Measurements from ENCODE around the gene CLNK. TPM values are rescaled to one million over a fixed set of nuclear protein-coding genes. Genes with fewer than 3 reads are reported as not detected.
A peak's percentile ranks its signal among the peaks of the same experiment; 100 is the strongest.

CLNK gene
- total RNA-seq, 1 donor from 2014 or later, result not detected

DNA sequence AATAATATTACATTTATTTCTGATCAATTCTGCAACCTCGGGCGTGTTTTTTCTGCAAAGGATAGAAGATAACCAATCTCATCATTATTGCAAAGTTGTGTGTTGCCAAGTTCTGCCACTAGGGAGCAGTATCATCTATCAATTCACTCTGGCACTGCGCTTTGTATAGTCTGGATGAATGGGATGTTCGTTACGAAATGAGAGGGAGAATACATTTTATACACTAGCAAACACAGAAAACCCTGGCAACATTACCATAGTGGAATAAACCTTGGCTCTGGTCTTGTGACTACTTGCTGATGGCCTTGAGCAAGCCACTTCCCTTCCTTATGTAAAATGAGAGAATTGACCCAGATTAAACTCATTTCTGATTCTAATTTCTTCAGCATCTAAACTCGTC is 129.9 kb downstream of the CLNK start:
- intact Hi-C loops (cut with DNase I), result loop anchor here (5.0 kb wide), 1 partner anchor 97 kb away; the partner anchor contains the start of gene ZNF518B
- ATAC-seq (peak; percentile 73), DNase-seq (ENCODE audit: missing footprints) (no peak)

DNA sequence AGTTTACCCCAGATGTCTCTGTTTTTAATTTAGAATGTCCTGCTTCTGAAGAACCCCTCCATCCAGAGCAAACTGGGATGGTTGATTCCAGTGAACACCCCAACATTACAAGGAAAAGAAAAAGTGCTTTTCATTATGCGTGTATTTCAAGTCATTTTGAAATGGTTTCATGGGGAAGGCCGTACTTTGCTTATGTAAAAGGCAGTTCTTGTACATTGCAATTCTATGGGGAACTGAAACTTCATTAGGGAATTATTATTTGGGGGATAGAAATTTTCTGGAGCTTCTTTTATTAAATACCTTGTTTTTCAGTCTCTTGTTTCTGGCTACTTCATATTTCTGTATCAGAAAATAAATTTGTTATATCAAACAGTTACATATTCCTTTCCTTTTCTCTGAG is 130.4 kb downstream of the CLNK start:
- intact Hi-C loops (cut with DNase I), result loop anchor here (5.0 kb wide), 1 partner anchor 97 kb away; the partner anchor contains the start of gene ZNF518B
- DNase-seq (ENCODE audit: missing footprints) (no peak), ATAC-seq (no peak)

DNA sequence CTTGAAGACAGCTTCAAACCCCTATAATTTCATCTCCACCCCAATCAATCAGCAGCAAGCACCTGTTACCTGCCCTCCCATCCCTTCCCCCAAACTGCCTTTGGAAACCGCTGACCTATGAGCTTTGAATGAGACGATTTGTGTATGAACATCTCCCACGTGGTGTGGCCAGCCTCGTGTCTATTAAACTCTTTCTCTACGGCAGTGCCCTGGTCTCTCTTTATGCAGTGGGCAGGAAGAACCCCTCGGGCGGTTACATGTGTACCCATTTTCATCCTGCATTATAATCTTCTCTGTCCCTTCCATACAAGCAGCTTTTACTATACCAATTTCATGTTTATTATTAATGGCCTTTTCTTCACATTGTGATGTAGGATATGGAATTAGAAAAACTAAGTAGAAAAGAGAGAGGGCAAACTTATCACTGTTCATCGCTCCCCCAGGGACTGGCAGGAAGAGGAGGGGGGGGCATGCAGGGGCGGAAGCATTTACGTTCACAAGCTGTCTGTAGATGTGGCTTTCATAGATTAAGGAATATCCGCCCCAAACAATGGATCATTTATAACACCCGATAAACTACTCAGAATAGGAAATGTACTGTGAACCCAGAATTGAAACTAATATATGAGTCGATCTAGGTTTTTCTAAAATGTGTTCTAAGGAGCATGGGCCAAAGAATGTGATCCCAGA is 131.8 kb downstream of the CLNK start:
- no peak for DNase-seq (ENCODE audit: missing footprints)
- intact Hi-C loops (cut with DNase I), result loop anchor here (5.0 kb wide), 1 partner anchor 95 kb away; the partner anchor contains the start of gene ZNF518B
- no peak for ATAC-seq

- DNase-seq (ENCODE audit: missing footprints) (no peak), ATAC-seq (no peak)
- intact Hi-C loops (cut with DNase I), result no loop called here
These were observed 148.7 kb downstream of the CLNK start for GRCh38 chr4:10535912-10536311.

GRCh38 chr4:10534820-10535219 is 149.7 kb downstream of the CLNK start:
- no peak for ATAC-seq
- no peak for DNase-seq (ENCODE audit: missing footprints)
- intact Hi-C loops (cut with DNase I), result no loop called here

DNA sequence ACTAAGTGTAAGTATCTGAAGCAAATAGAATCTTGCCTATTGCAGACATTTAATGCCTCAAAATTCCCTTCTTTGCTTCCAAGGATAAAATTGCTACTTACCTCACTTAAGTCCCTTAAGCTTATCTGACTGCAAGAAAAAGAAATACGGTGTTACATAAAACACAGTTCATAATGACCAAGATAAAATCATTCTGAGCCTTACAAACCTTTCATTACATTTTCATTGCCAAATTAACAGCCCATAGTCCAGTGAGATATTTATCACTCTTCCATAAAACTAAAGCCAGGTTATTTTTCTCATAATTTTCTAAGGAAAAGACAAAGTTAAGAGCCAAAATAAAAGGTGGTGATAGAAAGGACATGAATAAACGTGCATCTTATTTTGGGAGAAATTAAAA is 152.4 kb downstream of the CLNK start:
- intact Hi-C loops (cut with DNase I), result no loop called here
- DNase-seq (ENCODE audit: missing footprints) (no peak), ATAC-seq (no peak)

DNA sequence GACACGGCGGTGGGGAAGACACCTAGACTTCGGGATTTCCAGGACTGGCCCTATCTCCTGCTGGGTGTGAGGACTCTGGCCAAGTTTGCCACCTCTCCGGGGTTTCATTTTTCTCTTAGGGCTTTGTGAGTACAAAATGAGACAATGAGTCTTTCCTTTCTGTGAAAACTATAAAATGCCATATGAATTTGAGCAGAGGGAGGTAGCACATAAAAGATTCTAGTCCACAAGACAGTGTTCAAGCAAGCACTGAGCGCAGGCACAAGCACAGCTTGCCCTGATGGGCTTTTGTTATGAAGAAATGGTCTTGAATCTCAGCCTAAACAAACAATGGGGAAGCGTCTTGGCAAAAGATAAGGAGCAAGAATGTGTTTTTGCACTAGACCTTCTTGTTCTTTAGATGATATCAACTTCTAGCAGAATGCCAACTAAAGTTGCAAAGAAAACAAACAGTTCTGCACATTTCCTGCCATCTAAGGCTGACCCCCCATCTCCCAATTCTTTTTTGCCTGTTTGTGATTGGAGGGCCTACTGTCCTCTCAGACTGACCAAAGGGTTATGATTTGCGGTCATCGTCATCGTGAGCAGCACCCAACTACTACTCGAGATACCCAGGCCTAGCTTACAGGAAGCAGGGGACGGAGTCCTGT is 154.3 kb downstream of the CLNK start:
- peak; percentile 54 for ATAC-seq
- intact Hi-C loops (cut with DNase I), result no loop called here

GRCh38 chr4:10529291-10530136 is 155.1 kb downstream of the CLNK start:
- no peak for ATAC-seq
- DNase-seq (ENCODE audit: missing footprints), result no peak
- intact Hi-C loops (cut with DNase I), result no loop called here

More for the DNA sequence above, 154.3 kb downstream of the CLNK start:
- peak; percentile 33 for DNase-seq (ENCODE audit: missing footprints)

GRCh38 chr4:10527438-10527837 is 157.1 kb downstream of the CLNK start:
- DNase-seq (ENCODE audit: missing footprints) (no peak), ATAC-seq (no peak)
- intact Hi-C loops (cut with DNase I), result no loop called here

DNA sequence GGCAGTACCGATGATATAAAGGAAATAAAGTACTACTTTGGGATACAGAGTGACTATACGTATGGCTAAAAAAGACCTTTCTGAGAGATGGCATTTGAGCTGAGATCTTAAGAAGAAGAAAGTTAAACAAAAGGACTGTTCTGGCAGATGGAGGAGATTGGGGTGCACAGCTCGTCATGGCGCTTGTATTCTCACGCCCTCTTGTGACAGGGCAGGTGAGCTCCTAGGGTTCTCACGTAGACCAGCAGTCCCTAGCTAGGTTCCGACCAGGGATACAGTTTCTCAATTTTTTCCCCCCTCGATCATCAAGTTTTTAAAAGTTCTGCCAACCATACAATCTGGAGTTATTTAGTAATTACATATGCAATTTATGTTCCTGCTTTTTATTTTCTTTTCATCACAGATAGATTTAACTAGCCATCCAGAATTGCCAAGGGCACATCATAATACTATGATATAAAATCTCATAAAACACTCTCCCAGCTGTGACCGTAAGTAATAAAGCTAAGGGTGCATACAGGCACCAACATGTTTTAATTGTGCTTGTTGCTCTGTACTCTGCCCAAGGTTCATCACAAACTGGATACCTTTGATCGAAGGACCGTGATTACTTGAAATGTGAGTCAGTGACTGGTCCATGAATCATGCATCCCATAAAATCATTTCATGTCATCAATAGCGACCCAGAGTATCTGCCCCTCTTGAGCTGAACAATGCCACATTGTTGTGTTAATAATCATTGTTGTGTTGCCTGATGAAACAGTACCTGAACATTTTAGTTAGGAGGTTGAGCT is 157.9 kb downstream of the CLNK start:
- intact Hi-C loops (cut with DNase I), result no loop called here
- no peak for DNase-seq (ENCODE audit: missing footprints)
- ATAC-seq, result no peak

- intact Hi-C loops (cut with DNase I), result no loop called here
- ATAC-seq (no peak), DNase-seq (ENCODE audit: missing footprints) (no peak)
These were observed 160.3 kb downstream of the CLNK start for GRCh38 chr4:10524196-10524833.

- DNase-seq (ENCODE audit: missing footprints), result no peak
- no peak for ATAC-seq
- intact Hi-C loops (cut with DNase I), result no loop called here
These were observed 163.1 kb downstream of the CLNK start for GRCh38 chr4:10521424-10521823.

- intact Hi-C loops (cut with DNase I), result no loop called here
- no peak for ATAC-seq
- no peak for DNase-seq (ENCODE audit: missing footprints)
These were observed 174.8 kb downstream of the CLNK start for GRCh38 chr4:10509733-10510132.

DNA sequence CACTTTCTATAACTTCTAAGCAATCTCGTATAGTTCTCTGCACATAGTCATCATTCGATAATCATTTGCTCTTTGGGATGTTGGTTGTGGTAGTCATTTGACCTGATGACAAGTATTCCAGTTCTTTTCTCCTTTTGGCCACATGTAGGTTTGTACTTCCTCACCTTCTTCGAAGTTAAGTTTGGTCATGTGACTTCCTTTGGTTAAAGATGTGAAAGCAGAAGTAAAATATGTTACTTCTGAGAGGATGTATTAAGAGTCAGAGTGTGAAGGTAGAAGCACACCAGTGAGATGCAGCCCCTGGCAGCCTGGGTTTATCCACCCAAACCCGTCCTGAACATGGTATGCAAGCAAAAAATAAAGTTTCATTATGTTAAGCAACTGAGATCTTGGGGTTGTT is 178.5 kb downstream of the CLNK start:
- DNase-seq (ENCODE audit: missing footprints), result no peak
- intact Hi-C loops (cut with DNase I), result no loop called here
- ATAC-seq, result no peak

DNA sequence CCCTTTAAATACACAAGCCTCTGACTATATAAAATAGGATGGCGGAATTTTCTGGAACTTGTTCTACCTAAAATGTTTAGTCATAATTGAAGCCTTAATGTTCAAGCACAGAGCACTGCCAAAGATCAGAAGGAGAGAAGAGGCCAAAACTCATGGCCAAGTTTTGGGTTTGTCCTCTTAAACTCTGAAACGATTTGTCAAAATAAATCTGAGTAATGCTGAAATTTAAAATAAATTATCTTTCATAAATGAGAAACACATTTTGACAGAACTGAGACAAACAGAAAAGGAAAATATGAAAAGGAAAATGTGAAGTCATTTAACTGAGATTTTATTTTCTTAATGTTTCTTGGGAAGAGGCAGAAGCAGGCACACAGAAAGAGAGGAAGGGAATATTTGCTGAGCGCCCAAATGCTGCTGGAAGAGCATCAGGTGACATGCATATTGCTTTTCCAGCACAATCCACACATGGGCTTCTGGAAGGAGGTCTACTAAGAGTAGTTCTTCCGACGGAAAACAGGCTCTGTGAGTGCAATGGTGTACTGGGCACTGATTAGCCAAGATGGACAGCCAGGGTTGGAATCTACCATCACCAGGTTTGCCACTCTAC is 179.9 kb downstream of the CLNK start:
- ATAC-seq, result no peak
- intact Hi-C loops (cut with DNase I), result no loop called here

GRCh38 chr4:10502717-10503116 is 181.9 kb downstream of the CLNK start:
- no peak for ATAC-seq

More for the DNA sequence above, 179.9 kb downstream of the CLNK start:
- DNase-seq (ENCODE audit: missing footprints), result no peak

DNA sequence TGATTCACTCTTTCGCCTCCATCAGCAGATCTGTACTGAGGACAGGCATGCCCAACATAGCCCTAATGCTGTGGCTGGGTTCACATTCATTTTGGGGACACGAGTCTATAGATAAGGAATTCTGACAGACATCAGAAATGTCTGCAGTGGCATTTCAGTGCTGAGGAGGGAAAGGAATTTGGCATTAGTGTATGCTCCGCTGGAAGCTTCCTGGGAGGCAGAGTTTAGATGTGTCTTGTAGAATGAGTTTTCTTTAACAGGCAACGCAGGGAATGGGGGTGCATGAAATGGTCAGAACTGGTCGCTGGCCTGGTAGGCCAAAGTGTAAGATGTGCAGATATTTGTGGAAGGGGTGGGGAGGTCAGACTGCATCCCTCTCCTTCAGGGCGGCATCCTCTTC is 183.8 kb downstream of the CLNK start:
- ATAC-seq (no peak), DNase-seq (ENCODE audit: missing footprints) (no peak)
- intact Hi-C loops (cut with DNase I), result no loop called here

More at GRCh38 chr4:10502717-10503116, 181.9 kb downstream of the CLNK start:
- intact Hi-C loops (cut with DNase I), result no loop called here
- DNase-seq (ENCODE audit: missing footprints), result no peak

DNA sequence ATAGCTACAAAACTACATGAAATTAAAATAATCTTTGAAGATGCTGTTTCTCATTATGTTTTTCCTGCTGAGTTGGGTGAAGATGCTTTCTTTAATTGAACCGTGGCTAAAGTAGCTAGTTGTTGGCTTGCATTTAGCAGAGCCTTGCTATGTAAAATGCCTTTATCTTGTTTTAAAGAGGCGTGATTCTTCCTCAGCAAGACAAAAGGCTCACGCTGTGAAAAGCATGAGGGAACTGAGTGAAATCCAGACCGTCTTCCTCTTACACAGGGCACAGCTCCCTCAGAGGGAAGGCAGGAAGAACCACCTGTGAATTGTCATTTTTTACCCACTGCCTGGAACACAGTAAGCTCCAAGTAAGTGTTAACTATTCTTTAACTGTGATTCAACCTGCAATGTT is 188.4 kb downstream of the CLNK start:
- intact Hi-C loops (cut with DNase I), result no loop called here
- ATAC-seq (no peak), DNase-seq (ENCODE audit: missing footprints) (no peak)

All from Right ventricle myocardium inferior (tissue), 1 donor.